WERI-Rb-1 (cell line): ENCODE data around the gene MON1B.
"Not testable (repeated sequence)": the region's sequence is repeated elsewhere in the genome, so short reads cannot be mapped to it uniquely, and the experiment has no call there.

Experiments
- DNase-seq: peaks from one replicate; pipeline ENCODE4 v3.0.0-alpha.2; 2020
- H3K27ac ChIP-seq: fragments of 250-450 bp; sonication (Bioruptor Pico); 2 replicates; pipeline ENCODE4 v1.5.1; 2020; ENCODE audit warnings: mild to moderate bottlenecking, moderate library complexity
- H3K27me3 ChIP-seq: fragments of 250-450 bp; sonication (Bioruptor Pico); 2 replicates; pipeline ENCODE4 v1.5.1; 2021; ENCODE audit warnings: mild to moderate bottlenecking, low read depth, moderate library complexity; ENCODE audit not compliant: insufficient read depth, severe bottlenecking
- H3K36me3 ChIP-seq: fragments of 250-450 bp; sonication (Bioruptor Pico); 2 replicates; pipeline ENCODE4 v1.5.1; 2020; ENCODE audit warnings: mild to moderate bottlenecking, moderate library complexity
- H3K4me3 ChIP-seq: 2 replicates; pipeline ENCODE4 v1.5.1; 2011; ENCODE audit warnings: low read depth, mild to moderate bottlenecking, control low read depth, low read length
- H3K9me3 ChIP-seq: fragments of 250-450 bp; sonication (Bioruptor Pico); 2 replicates; pipeline ENCODE4 v1.5.1; 2021; ENCODE audit warnings: mild to moderate bottlenecking, moderate library complexity; ENCODE audit not compliant: severe bottlenecking
- CTCF ChIP-seq: IDR thresholded peaks from 2 replicates; pipeline ENCODE4 v1.5.1; 2011; ENCODE audit warnings: low read depth, mild to moderate bottlenecking, control low read depth, inconsistent platforms, low read length

The MON1B gene

GRCh38 chr16:77236063-77236511 is 45.1 kb downstream of the MON1B start:
- no peaks in the 10 kb centered on the region for H3K27me3 ChIP-seq
- peak; percentile 85 for DNase-seq
- H3K36me3 ChIP-seq: no peaks in the 10 kb centered on the region
- H3K27ac ChIP-seq: no peak overlapping the region
- no peak overlapping the region for H3K4me3 ChIP-seq
- no peaks in the 10 kb centered on the region for H3K9me3 ChIP-seq
- peak; percentile 98 for TF ChIP-seq CTCF

DNA sequence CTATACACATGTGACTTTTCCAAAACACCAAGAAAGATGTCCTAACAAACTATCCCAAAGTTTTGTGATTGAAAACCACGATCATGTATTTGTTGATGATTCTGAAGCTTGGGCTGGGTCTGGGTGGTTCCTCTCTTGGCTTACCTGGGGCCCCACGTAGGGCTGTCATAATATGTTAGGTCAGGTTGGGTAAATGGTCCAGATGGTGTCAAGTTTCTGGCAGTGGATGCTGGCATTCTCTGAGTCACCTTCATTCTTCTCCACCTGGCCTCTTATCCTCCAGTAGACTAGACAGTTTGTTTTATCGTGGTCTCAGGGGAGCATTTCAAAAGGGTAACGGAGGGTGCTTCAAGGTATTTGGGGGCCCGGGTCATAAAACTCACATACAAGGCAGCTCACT is 47.6 kb downstream of the MON1B start:
- H3K9me3 ChIP-seq: no peaks in the 10 kb centered on the region
- TF ChIP-seq CTCF: no peak
- H3K4me3 ChIP-seq: no peak overlapping the region
- no peak overlapping the region for H3K27ac ChIP-seq
- H3K36me3 ChIP-seq: no peaks in the 10 kb centered on the region
- no peaks in the 10 kb centered on the region for H3K27me3 ChIP-seq
- DNase-seq: no peak

- H3K4me3 ChIP-seq, DNase-seq, H3K27me3 ChIP-seq, H3K9me3 ChIP-seq, H3K27ac ChIP-seq, H3K36me3 ChIP-seq: not testable (repeated sequence)
Measured at GRCh38 chr16:77242471-77242870, 51.5 kb downstream of the MON1B start.

GRCh38 chr16:77246150-77246549 is 55.2 kb downstream of the MON1B start:
- peaks cover 2% of the 10 kb centered on the region for H3K27me3 ChIP-seq
- no peak overlapping the region for H3K27ac ChIP-seq
- H3K4me3 ChIP-seq: no peak overlapping the region
- no peak for DNase-seq
- no peak for TF ChIP-seq CTCF
- no peaks in the 10 kb centered on the region for H3K9me3 ChIP-seq
- H3K36me3 ChIP-seq: no peaks in the 10 kb centered on the region

DNA sequence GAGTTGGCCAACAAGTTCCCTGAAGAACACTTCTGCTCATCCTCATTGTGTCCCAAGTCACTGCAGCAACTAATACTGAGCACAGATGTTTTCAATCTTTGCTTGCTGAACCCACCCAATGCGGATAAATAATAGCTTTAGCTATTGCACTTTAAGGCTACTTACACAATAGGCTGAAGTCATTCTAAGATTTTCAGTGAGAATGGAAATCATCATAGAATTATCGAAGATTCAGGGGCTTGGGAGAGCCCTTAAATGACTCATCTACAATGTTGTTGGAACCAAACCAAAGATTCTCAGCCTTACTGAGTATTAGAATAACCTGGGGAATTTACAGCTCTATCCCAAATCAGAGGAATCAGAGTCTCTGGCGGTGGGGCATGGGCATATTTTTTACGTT is 59.4 kb downstream of the MON1B start:
- no peaks in the 10 kb centered on the region for H3K36me3 ChIP-seq
- TF ChIP-seq CTCF: no peak

More for the DNA sequence above, 59.4 kb downstream of the MON1B start:
- Histone ChIP-seq H3K9me3 (no peaks in the 10 kb centered on the region), H3K27me3 (no peaks in the 10 kb centered on the region), H3K4me3 (no peak overlapping the region), H3K27ac (no peak overlapping the region)
- DNase-seq: no peak
